Spleen (tissue), 7 donors: ENCODE data around the gene ENO3.

Experiments used
- CTCF ChIP-seq, 11 experiments: fragments of 200-600 bp in 7 of 11; fragments of 450-650 bp in 4 of 11; sonication (generic) in 4 of 11; IDR thresholded peaks in 8 of 11; conservative IDR thresholded peaks in 3 of 11; 1 replicate in 7 of 11; 2 replicates in 4 of 11; pipeline versions ENCODE4 v1.4.0 to v1.8.0; 2016 to 2021; ENCODE audit warnings: antibody characterized with exemption in 11 of 11, inconsistent platforms in 4 of 11, mild to moderate bottlenecking in 1 of 11
- POLR2A ChIP-seq, 3 donors: fragments of 450-650 bp; IDR thresholded peaks; one replicate each; pipeline ENCODE4 v1.5.1; 2017; ENCODE audit warnings: antibody characterized with exemption in 3 of 3, mild to moderate bottlenecking in 1 of 3
- POLR2AphosphoS5 ChIP-seq, 3 donors: sonication (generic); formaldehyde crosslinking; IDR thresholded peaks; one replicate each; pipeline ENCODE4 v1.5.1; 2017; ENCODE audit warnings: antibody characterized with exemption in 3 of 3
- donor health status: DM: no; HTN: no; CAD: no; lungs with moderate emphysema.
- donor health status: DM: no; HTN: no; CAD: no.
- donor health status: DM: no; HTN: no; CAD: no.

GRCh38 chr17:5002121-5002788 lies 51.3 kb downstream of the ENO3 start:
- TF ChIP-seq CTCF (IDR thresholded peaks at IDR 0.05 in 8 of 11, conservative IDR thresholded peaks at IDR 0.05 in 3 of 11): no peak
- TF ChIP-seq POLR2AphosphoS5 (IDR thresholded peaks at IDR 0.05): no peak
- no peak for TF ChIP-seq POLR2A (IDR thresholded peaks at IDR 0.05)
